H9 (cell line): ENCODE results near the gene FSTL4. TPM values are rescaled to one million over a fixed set of nuclear protein-coding genes. Genes with fewer than 3 reads are reported as not detected.
A peak's percentile ranks its signal among the peaks of the same experiment; 100 is the strongest.

Experiments
- DNase-seq: peaks from one replicate; pipeline ENCODE4 v3.0.0-alpha.2; 2017
- H2AFZ ChIP-seq: one replicate; pipeline ENCODE4 v1.6.1; 2013; ENCODE audit warnings: mild to moderate bottlenecking, low read length, control low read depth, moderate library complexity
- H2AK5ac ChIP-seq: 2 replicates; pipeline ENCODE4 v1.6.1; 2013; ENCODE audit warnings: low read length, control low read depth, mixed read lengths; ENCODE audit not compliant: insufficient read length
- H2BK120ac ChIP-seq: one replicate; pipeline ENCODE4 v1.6.1; 2013; ENCODE audit warnings: low read depth, mild to moderate bottlenecking, low read length, control low read depth, inconsistent platforms; ENCODE audit not compliant: poor library complexity, severe bottlenecking
- H2BK12ac ChIP-seq: 2 replicates; pipeline ENCODE4 v1.6.1; 2013; ENCODE audit warnings: low read length, control low read depth, mixed read lengths, low read depth; ENCODE audit not compliant: insufficient read length
- H2BK15ac ChIP-seq: 2 replicates; pipeline ENCODE4 v1.6.1; 2013; ENCODE audit warnings: low read depth, low read length, control low read depth
- H2BK20ac ChIP-seq: one replicate; pipeline ENCODE4 v1.6.1; 2013; ENCODE audit warnings: low read depth, mild to moderate bottlenecking, low read length, control low read depth, inconsistent platforms; ENCODE audit not compliant: poor library complexity, severe bottlenecking
- H2BK5ac ChIP-seq: 2 replicates; pipeline ENCODE4 v1.6.1; 2013; ENCODE audit warnings: low read length, control low read depth, mixed read lengths; ENCODE audit not compliant: insufficient read length
- H3K14ac ChIP-seq: 2 replicates; pipeline ENCODE4 v1.6.1; 2013; ENCODE audit warnings: low read length, control low read depth; ENCODE audit not compliant: insufficient read depth
- H3K18ac ChIP-seq: 2 replicates; pipeline ENCODE4 v1.6.1; 2013; ENCODE audit warnings: low read depth, mild to moderate bottlenecking, mixed read lengths, low read length, control low read depth; ENCODE audit not compliant: insufficient read length
- H3K23ac ChIP-seq: 2 replicates; pipeline ENCODE4 v1.6.1; 2013; ENCODE audit warnings: low read length, control low read depth, mixed read lengths, low read depth; ENCODE audit not compliant: insufficient read length
- H3K23me2 ChIP-seq: 2 replicates; pipeline ENCODE4 v1.6.1; 2013; ENCODE audit warnings: low read depth, mild to moderate bottlenecking, mixed read lengths, low read length, control low read depth; ENCODE audit not compliant: insufficient read length, poor library complexity, severe bottlenecking
- H3K27ac ChIP-seq: 2 replicates; pipeline ENCODE4 v1.5.1; 2013; ENCODE audit warnings: low read length, control low read depth, mixed read lengths, low read depth; ENCODE audit not compliant: insufficient read length
- H3K27me3 ChIP-seq: 2 replicates; pipeline ENCODE4 v1.6.1; 2013; ENCODE audit warnings: low read length, control low read depth, inconsistent platforms; ENCODE audit not compliant: insufficient read depth
- H3K4ac ChIP-seq: 2 replicates; pipeline ENCODE4 v1.6.1; 2013; ENCODE audit warnings: low read depth, mild to moderate bottlenecking, control low read depth, inconsistent platforms, low read length, moderate library complexity
- H3K4me1 ChIP-seq: 2 replicates; pipeline ENCODE4 v1.6.1; 2013; ENCODE audit warnings: low read length, control low read depth, inconsistent platforms; ENCODE audit not compliant: insufficient read depth
- H3K4me2 ChIP-seq: 2 replicates; pipeline ENCODE4 v1.6.1; 2013; ENCODE audit warnings: low read length, control low read depth, mixed read lengths; ENCODE audit not compliant: insufficient read length, insufficient read depth
- H3K56ac ChIP-seq: 2 replicates; pipeline ENCODE4 v1.6.1; 2013; ENCODE audit warnings: low read depth, mild to moderate bottlenecking, mixed read lengths, low read length, control low read depth; ENCODE audit not compliant: insufficient read length
- H3K79me1 ChIP-seq: 2 replicates; pipeline ENCODE4 v1.6.1; 2013; ENCODE audit warnings: low read depth, mild to moderate bottlenecking, moderate library complexity, low read length, control low read depth, inconsistent platforms; ENCODE audit not compliant: insufficient read depth, poor library complexity, severe bottlenecking
- H3K79me2 ChIP-seq: 2 replicates; pipeline ENCODE4 v1.6.1; 2013; ENCODE audit warnings: low read length, control low read depth, inconsistent platforms; ENCODE audit not compliant: insufficient read depth
- H3K9ac ChIP-seq: 2 replicates; pipeline ENCODE4 v1.6.1; 2013; ENCODE audit warnings: low read length, control low read depth, mixed read lengths; ENCODE audit not compliant: insufficient read length; ENCODE audit errors: extremely low read depth
- H3K9me3 ChIP-seq: one replicate; pipeline ENCODE4 v1.6.1; 2013; ENCODE audit warnings: low read depth, low read length, inconsistent platforms; ENCODE audit not compliant: control insufficient read depth
- H3T11ph ChIP-seq: one replicate; pipeline ENCODE4 v1.6.1; 2013; ENCODE audit warnings: mild to moderate bottlenecking, low read length, control low read depth, inconsistent platforms
- H4K20me1 ChIP-seq: one replicate; pipeline ENCODE4 v1.6.1; 2013; ENCODE audit not compliant: control insufficient read depth, insufficient read length, insufficient read depth
- H4K5ac ChIP-seq: 2 replicates; pipeline ENCODE4 v1.6.1; 2013; ENCODE audit warnings: low read depth, mild to moderate bottlenecking, mixed read lengths, low read length, control low read depth; ENCODE audit not compliant: insufficient read length
- H4K8ac ChIP-seq: replicated peaks from 2 replicates; pipeline ENCODE4 v1.6.1; 2013; ENCODE audit warnings: low read length, control low read depth, mixed read lengths, low read depth; ENCODE audit not compliant: insufficient read length
- H4K91ac ChIP-seq: 2 replicates; pipeline ENCODE4 v1.6.1; 2013; ENCODE audit warnings: low read depth, mild to moderate bottlenecking, moderate library complexity, mixed read lengths, low read length, control low read depth; ENCODE audit not compliant: insufficient read length
- H3K27ac Mint-ChIP-seq, 3 experiments: 2 replicates in 2 of 3; 3 replicates in 1 of 3; pipeline ENCODE4 v1.8.0; 2020 to 2021; ENCODE audit warnings: mixed read lengths in 3 of 3, mild to moderate bottlenecking in 1 of 3, moderate library complexity in 1 of 3
- H3K27me3 Mint-ChIP-seq: 2 replicates; pipeline ENCODE4 v1.8.0; 2021; ENCODE audit warnings: low read depth, mild to moderate bottlenecking, moderate library complexity, mixed read lengths
- H3K36me3 Mint-ChIP-seq, 3 experiments: 2 replicates in 2 of 3; 3 replicates in 1 of 3; pipeline ENCODE4 v1.8.0; 2020 to 2021; ENCODE audit warnings: low read depth in 3 of 3, mixed read lengths in 3 of 3; ENCODE audit not compliant: insufficient read depth in 1 of 3
- H3K4me1 Mint-ChIP-seq, 2 experiments: 2 replicates each; pipeline ENCODE4 v1.8.0; 2020; ENCODE audit warnings: mixed read lengths in 2 of 2
- H3K4me3 Mint-ChIP-seq, 2 experiments: 2 replicates in 1 of 2; 3 replicates in 1 of 2; pipeline ENCODE4 v1.8.0; 2020 to 2021; ENCODE audit warnings: mild to moderate bottlenecking in 2 of 2, mixed read lengths in 2 of 2, moderate library complexity in 1 of 2
- H3K9me3 Mint-ChIP-seq, 2 experiments: 2 replicates in 1 of 2; 3 replicates in 1 of 2; pipeline ENCODE4 v1.8.0; 2020; ENCODE audit warnings: mild to moderate bottlenecking in 2 of 2, mixed read lengths in 2 of 2, moderate library complexity in 1 of 2
- WGBS: extraction: QIAGEN DNeasy Blood & Tissue Kit; methylation state at CpG from one replicate; pipeline ENCODE4 v1.1.7; 2013; ENCODE audit warnings: missing lambda C conversion rate, low lambda C conversion rate, mixed read lengths; ENCODE audit not compliant: insufficient read length; ENCODE audit errors: extremely low coverage; 5-methylcytosine and 5-hydroxymethylcytosine counted together
- total RNA-seq: library from RNA; stranded (reverse); gene quantifications from 2 replicates; pipeline ENCODE4 v1.2.1, GENCODE V29; 2021
- TF ChIP-seq, protein P1 (sequence below): fragments of 200-600 bp; sonication (generic); conservative IDR thresholded peaks from 3 replicates; pipeline ENCODE4 v1.8.0; 2021; ENCODE audit warnings: antibody characterized with exemption, mild to moderate bottlenecking

Gene FSTL4
- total RNA-seq, 1 experiment from 2014 or later = 5.7 TPM

DNA sequence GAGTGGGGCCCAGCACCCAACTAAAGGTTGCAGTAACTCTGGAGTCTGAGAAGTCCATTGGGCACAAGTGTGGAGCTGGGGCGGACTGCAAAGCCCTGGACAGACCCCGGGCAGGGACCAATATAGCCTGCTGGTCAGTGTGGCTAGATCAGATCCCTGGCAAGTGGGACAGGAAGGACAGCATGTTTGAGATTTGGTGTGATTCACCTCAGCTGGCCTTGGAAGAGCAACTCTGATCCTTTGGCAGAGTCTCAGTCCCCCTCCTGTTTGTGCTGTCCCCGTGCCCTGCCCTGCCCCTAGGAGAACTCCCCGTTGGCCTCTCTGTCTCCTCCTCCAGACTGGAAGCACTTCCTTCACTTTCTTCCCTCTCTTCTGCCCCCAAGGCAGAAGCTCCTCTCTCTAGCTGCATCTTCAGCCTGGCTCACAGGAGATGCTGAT lies 255.3 kb downstream of the FSTL4 start:
- Histone ChIP-seq H3K27ac (no peak overlapping the region), H3K4me1 (peaks cover 4% of the 10 kb centered on the region; the same call in 1 of the 2 replicates), H3K4ac (no peak overlapping the region), H3K9ac (no peak overlapping the region), H3K18ac (no peak overlapping the region), H3T11ph (no peak overlapping the region), H3K27me3 (no peaks in the 10 kb centered on the region), H2AK5ac (no peak overlapping the region), H2BK120ac (no peak overlapping the region), H3K14ac (no peak overlapping the region), H3K56ac (no peak overlapping the region), H2BK15ac (no peak overlapping the region), H2BK20ac (no peak overlapping the region), H3K4me2 (no peak overlapping the region), H4K20me1 (no peaks in the 10 kb centered on the region), H3K23ac (no peak overlapping the region), H3K79me2 (no peaks in the 10 kb centered on the region), H2BK5ac (no peak overlapping the region), H3K79me1 (no peaks in the 10 kb centered on the region), H2AFZ (no peak overlapping the region), H3K23me2 (no peaks in the 10 kb centered on the region), H3K9me3 (no peaks in the 10 kb centered on the region), H4K5ac (no peak overlapping the region), H4K8ac (no peak overlapping the region), H2BK12ac (no peak overlapping the region), H4K91ac (no peak overlapping the region)
- H3K36me3 Mint-ChIP-seq = no peaks in the 10 kb centered on the region
- no peaks in the 10 kb centered on the region; the same call in 1 of the 2 replicates for H3K27me3 Mint-ChIP-seq
- H3K4me3 Mint-ChIP-seq = no peak overlapping the region
- no peak for DNase-seq
- no peaks in the 10 kb centered on the region; a peak in 1 of 5 replicates for H3K9me3 Mint-ChIP-seq
- WGBS = no CpG with 5 or more reads among the region's 4 CpGs
- H3K4me1 Mint-ChIP-seq = peaks cover 27 to 30% of the 10 kb centered on the region in 2 experiments
- peak overlapping the region in 1 of 3 experiments; percentile 39; a peak in 2 of 7 replicates for H3K27ac Mint-ChIP-seq
- TF ChIP-seq, protein P1, sequence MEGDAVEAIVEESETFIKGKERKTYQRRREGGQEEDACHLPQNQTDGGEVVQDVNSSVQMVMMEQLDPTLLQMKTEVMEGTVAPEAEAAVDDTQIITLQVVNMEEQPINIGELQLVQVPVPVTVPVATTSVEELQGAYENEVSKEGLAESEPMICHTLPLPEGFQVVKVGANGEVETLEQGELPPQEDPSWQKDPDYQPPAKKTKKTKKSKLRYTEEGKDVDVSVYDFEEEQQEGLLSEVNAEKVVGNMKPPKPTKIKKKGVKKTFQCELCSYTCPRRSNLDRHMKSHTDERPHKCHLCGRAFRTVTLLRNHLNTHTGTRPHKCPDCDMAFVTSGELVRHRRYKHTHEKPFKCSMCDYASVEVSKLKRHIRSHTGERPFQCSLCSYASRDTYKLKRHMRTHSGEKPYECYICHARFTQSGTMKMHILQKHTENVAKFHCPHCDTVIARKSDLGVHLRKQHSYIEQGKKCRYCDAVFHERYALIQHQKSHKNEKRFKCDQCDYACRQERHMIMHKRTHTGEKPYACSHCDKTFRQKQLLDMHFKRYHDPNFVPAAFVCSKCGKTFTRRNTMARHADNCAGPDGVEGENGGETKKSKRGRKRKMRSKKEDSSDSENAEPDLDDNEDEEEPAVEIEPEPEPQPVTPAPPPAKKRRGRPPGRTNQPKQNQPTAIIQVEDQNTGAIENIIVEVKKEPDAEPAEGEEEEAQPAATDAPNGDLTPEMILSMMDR = no peak
